ENCODE data around the gene BRINP3. TPM values are rescaled to one million over a fixed set of nuclear protein-coding genes. Genes with fewer than 3 reads are reported as not detected.

The BRINP3 gene
- total RNA-seq, 4 donors from 2014 or later: 3.5 to 34.1 (median 9.5) TPM

- no peak for DNase-seq (ENCODE audit: extremely low spot score)
- Histone ChIP-seq H3K27ac (replicated peaks in 1 of 4) (no peak overlapping the region), H3K36me3 (no peaks in the 10 kb centered on the region), H3K27me3 (no peaks in the 10 kb centered on the region), H3K9me3 (no peaks in the 10 kb centered on the region), H3K4me1 (no peaks in the 10 kb centered on the region), H3K4me3 (no peak overlapping the region)
- WGBS: 96% methylated on average over 1 of the region's 1 CpG
- intact Hi-C loops (cut with DNase I): no loop called here
- TF ChIP-seq EP300 (IDR thresholded peaks at IDR 0.05) (no peak), POLR2AphosphoS5 (IDR thresholded peaks at IDR 0.05) (no peak), POLR2A (IDR thresholded peaks at IDR 0.05; ENCODE audit: low read depth) (no peak), CTCF (IDR thresholded peaks at IDR 0.05) (no peak)
Measured at GRCh38 chr1:190365283-190365682, 112.4 kb downstream of the BRINP3 start.

- TF ChIP-seq POLR2AphosphoS5 (IDR thresholded peaks at IDR 0.05): no peak
- TF ChIP-seq EP300 (IDR thresholded peaks at IDR 0.05): no peak
- TF ChIP-seq POLR2A (IDR thresholded peaks at IDR 0.05; ENCODE audit: low read depth): no peak
- TF ChIP-seq CTCF (IDR thresholded peaks at IDR 0.05): no peak
- no peaks in the 10 kb centered on the region for H3K4me1 ChIP-seq
- H3K36me3 ChIP-seq: no peaks in the 10 kb centered on the region
- DNase-seq (ENCODE audit: extremely low spot score): no peak
- intact Hi-C loops (cut with DNase I): no loop called here
- H3K4me3 ChIP-seq: no peak overlapping the region
- no peaks in the 10 kb centered on the region for H3K27me3 ChIP-seq
- 66% methylated on average over 3 of the region's 3 CpGs for WGBS
- no peaks in the 10 kb centered on the region for H3K9me3 ChIP-seq
- no peak overlapping the region for H3K27ac ChIP-seq (replicated peaks in 1 of 4)
Measured at GRCh38 chr1:190353538-190354101, 124.0 kb downstream of the BRINP3 start.

GRCh38 chr1:190344454-190344853 lies 133.2 kb downstream of the BRINP3 start:
- DNase-seq (ENCODE audit: extremely low spot score): no peak
- Histone ChIP-seq H3K4me3 (no peak overlapping the region), H3K9me3 (no peaks in the 10 kb centered on the region), H3K4me1 (no peaks in the 10 kb centered on the region), H3K36me3 (no peaks in the 10 kb centered on the region), H3K27ac (replicated peaks in 1 of 4) (no peak overlapping the region), H3K27me3 (no peaks in the 10 kb centered on the region)
- TF ChIP-seq POLR2AphosphoS5 (IDR thresholded peaks at IDR 0.05) (no peak), CTCF (IDR thresholded peaks at IDR 0.05) (no peak), POLR2A (IDR thresholded peaks at IDR 0.05; ENCODE audit: low read depth) (no peak), EP300 (IDR thresholded peaks at IDR 0.05) (no peak)
- intact Hi-C loops (cut with DNase I): no loop called here

DNA sequence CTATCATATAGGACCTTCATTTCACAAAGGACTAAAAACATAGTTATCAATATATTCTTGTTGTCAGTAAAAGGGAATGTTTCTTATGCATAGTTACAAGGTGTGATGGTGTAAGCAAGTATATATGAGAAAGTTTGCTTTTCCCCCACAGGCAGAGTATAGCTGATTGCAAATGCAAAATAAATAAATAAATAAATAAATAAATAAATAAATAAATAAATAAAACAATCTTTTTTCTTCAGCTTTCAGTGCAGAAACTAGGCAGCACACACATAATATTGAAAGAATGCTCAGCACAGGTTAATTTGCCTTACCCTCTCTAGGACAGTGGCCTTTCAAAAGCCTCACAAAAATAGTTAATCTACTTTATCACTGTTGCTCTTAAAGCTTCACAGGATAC lies 138.8 kb downstream of the BRINP3 start:
- Histone ChIP-seq H3K4me1 (no peaks in the 10 kb centered on the region), H3K27ac (replicated peaks in 1 of 4) (no peak overlapping the region), H3K36me3 (no peaks in the 10 kb centered on the region), H3K27me3 (no peaks in the 10 kb centered on the region), H3K4me3 (no peak overlapping the region), H3K9me3 (no peaks in the 10 kb centered on the region)
- TF ChIP-seq POLR2A (IDR thresholded peaks at IDR 0.05; ENCODE audit: low read depth) (no peak), POLR2AphosphoS5 (IDR thresholded peaks at IDR 0.05) (no peak), EP300 (IDR thresholded peaks at IDR 0.05) (no peak), CTCF (IDR thresholded peaks at IDR 0.05) (no peak)
- no peak for DNase-seq (ENCODE audit: extremely low spot score)
- intact Hi-C loops (cut with DNase I): no loop called here

DNA sequence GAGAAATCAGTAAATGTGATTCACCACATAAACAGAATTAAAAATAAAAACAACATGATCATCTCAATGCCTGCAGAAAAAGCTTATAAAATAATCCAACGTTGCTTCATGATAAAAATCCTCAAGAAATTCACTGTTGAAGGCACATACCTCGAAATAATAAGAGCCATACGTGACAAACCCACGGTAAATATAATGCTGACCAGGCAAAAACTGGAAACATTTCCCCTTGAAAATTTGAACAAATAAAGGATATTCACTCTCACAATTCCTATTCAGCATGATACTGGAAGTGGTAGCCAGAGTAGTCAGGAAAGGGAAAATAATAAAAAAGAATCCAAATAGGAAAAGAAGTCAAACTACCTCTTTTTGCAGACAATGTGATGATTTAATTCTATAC lies 148.8 kb downstream of the BRINP3 start:
- Histone ChIP-seq H3K4me1 (no peaks in the 10 kb centered on the region), H3K27ac (replicated peaks in 1 of 4) (no peak overlapping the region), H3K36me3 (no peaks in the 10 kb centered on the region), H3K9me3 (no peaks in the 10 kb centered on the region), H3K27me3 (no peaks in the 10 kb centered on the region), H3K4me3 (no peak overlapping the region)
- 84% methylated on average over 4 of the region's 4 CpGs for WGBS
- TF ChIP-seq POLR2A (IDR thresholded peaks at IDR 0.05; ENCODE audit: low read depth) (no peak), CTCF (IDR thresholded peaks at IDR 0.05) (no peak), POLR2AphosphoS5 (IDR thresholded peaks at IDR 0.05) (no peak), EP300 (IDR thresholded peaks at IDR 0.05) (no peak)
- DNase-seq (ENCODE audit: extremely low spot score): no peak
- intact Hi-C loops (cut with DNase I): no loop called here

Data from esophagus muscularis mucosa (tissue), 4 donors.